Right lobe of liver (tissue), 6 donors: ENCODE measurements around the gene VAV3. TPM values are rescaled to one million over a fixed set of nuclear protein-coding genes. Genes with fewer than 3 reads are reported as not detected.

ENCODE experiments used
- ATAC-seq, 4 donors: fragments of 200-7000 bp; cut with Tn5 transposase; one replicate each; pipeline ENCODE4 v1.9.1; 2020; ENCODE audit warnings: mild to moderate bottlenecking in 4 of 4, moderate library complexity in 4 of 4
- DNase-seq, 3 donors: peaks; one replicate each; pipeline ENCODE4 v3.0.0-alpha.2; 2020
- H3K27ac ChIP-seq, 3 donors: fragments of 200-600 bp; one replicate each; pipeline ENCODE4 v1.8.0; 2022
- H3K27me3 ChIP-seq, 2 donors: fragments of 200-600 bp; one replicate each; pipeline ENCODE4 v1.8.0; 2022
- H3K36me3 ChIP-seq, 4 donors: fragments of 200-600 bp; sonication (generic) in 1 of 4; one replicate each; pipeline versions ENCODE4 v1.5.1 to v1.8.0; 2017 to 2022; ENCODE audit warnings: control low read depth in 1 of 4
- H3K4me1 ChIP-seq, 4 donors: fragments of 200-600 bp; sonication (generic) in 1 of 4; one replicate each; pipeline versions ENCODE4 v1.5.1 to v1.8.0; 2017 to 2022; ENCODE audit warnings: control low read depth in 1 of 4
- H3K4me3 ChIP-seq, 3 donors: fragments of 200-600 bp; one replicate each; pipeline ENCODE4 v1.8.0; 2022
- H3K9me3 ChIP-seq, 4 donors: fragments of 200-600 bp; sonication (generic) in 1 of 4; one replicate each; pipeline versions ENCODE4 v1.5.1 to v1.8.0; 2017 to 2022; ENCODE audit warnings: control low read depth in 1 of 4
- POLR2A ChIP-seq: fragments of 450-650 bp; IDR thresholded peaks from one replicate; pipeline ENCODE4 v1.6.1; 2017; ENCODE audit warnings: antibody characterized with exemption, mild to moderate bottlenecking
- WGBS: methylation state at CpG from one replicate; pipeline ENCODE4 v1.1.6; 2018; ENCODE audit warnings: low coverage, low lambda C conversion rate; ENCODE audit not compliant: insufficient coverage; ENCODE audit errors: missing lambda C conversion rate; 5-methylcytosine and 5-hydroxymethylcytosine counted together
- intact Hi-C, 2 donors: fragments of 100-400 bp; cut with DNase I; formaldehyde crosslinking; loops; one replicate each; pipeline versions ENCODE4 v1.11.2 to v1.14.1; 2022
- total RNA-seq, 6 experiments: library from RNA; depleted of rRNA in 2 of 6; stranded (reverse); fragments of >200 nt in 2 of 6; fragmentation: NEBNext Ultra II Directional in 3 of 6; extraction: Animal tissue kit (Norgen Biotek cat#: 25700) in 3 of 6; gene quantifications; one replicate each; pipeline versions ENCODE4 v1.1.0 to v1.2.4, GENCODE V29; 2016 to 2023
- TF ChIP-seq, protein P1 (sequence below), 4 donors: fragments of 200-600 bp in 3 of 4; fragments of 450-650 bp in 1 of 4; IDR thresholded peaks; one replicate each; pipeline versions ENCODE4 v1.5.1 to v1.8.0; 2016 to 2022; ENCODE audit warnings: antibody characterized with exemption in 4 of 4, mild to moderate bottlenecking in 2 of 4
- donor health status: DM: no; HTN: yes; CAD: no.
- donor health status: DM: no; HTN: no; CAD: no.
- donor health status: DM: no; HTN: no; CAD: no.
- donor health status: DM: no; HTN: yes; CAD: no.
- donor health status: DM: no; HTN: yes; CAD: no.

Gene VAV3
- total RNA-seq, 6 experiments from 2014 or later = 0.77 to 3.6 (median 1.5) TPM

DNA sequence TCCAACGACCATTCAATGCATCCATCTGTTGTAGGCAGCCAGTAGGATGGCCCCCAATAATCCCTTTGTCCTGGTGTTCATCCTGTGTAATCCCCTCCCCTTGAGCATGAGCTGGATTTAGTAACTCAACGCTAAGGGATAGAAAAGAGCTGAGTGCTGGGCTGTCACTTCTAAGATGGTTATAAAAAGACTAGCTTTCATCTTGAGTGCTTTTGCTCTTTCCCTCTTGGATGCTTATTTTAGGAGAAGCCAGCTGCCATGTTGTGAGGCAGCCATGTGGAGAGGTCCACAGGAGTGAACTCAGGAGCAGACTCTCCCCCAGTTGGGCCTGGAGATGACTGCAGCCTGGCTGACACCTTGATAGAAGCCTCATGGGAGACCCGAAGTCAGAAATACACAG lies 401.5 kb downstream of the VAV3 start:
- Histone ChIP-seq H3K36me3 (no peaks in the 10 kb centered on the region), H3K27ac (no peak overlapping the region), H3K4me3 (no peak overlapping the region), H3K4me1 (no peaks in the 10 kb centered on the region), H3K27me3 (no peaks in the 10 kb centered on the region), H3K9me3 (no peaks in the 10 kb centered on the region)
- intact Hi-C loops = no loop called here
- ATAC-seq (no peak), DNase-seq (no peak)
- WGBS = 44% methylated on average over 3 of the region's 3 CpGs
- TF ChIP-seq, protein P1, sequence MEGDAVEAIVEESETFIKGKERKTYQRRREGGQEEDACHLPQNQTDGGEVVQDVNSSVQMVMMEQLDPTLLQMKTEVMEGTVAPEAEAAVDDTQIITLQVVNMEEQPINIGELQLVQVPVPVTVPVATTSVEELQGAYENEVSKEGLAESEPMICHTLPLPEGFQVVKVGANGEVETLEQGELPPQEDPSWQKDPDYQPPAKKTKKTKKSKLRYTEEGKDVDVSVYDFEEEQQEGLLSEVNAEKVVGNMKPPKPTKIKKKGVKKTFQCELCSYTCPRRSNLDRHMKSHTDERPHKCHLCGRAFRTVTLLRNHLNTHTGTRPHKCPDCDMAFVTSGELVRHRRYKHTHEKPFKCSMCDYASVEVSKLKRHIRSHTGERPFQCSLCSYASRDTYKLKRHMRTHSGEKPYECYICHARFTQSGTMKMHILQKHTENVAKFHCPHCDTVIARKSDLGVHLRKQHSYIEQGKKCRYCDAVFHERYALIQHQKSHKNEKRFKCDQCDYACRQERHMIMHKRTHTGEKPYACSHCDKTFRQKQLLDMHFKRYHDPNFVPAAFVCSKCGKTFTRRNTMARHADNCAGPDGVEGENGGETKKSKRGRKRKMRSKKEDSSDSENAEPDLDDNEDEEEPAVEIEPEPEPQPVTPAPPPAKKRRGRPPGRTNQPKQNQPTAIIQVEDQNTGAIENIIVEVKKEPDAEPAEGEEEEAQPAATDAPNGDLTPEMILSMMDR (IDR thresholded peaks at IDR 0.05) = no peak
- no peak for TF ChIP-seq POLR2A

DNA sequence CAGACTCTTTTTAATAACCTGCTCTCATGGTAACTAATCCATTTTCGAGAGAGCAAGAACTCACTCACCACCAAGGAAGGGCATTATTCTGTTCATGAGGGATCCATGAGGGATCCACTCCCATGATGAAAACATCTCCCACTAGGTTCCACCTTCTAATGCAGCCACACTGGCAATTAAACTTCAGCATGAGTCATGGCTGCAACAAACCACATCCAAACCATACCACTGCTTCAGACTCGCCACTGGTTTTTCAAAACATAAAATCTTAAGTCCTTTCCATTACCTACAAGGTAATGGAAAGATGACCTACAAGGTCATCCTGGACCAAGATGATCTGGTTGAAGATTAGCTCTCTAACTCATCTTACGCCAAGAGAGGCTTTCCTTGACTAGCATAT lies 405.1 kb downstream of the VAV3 start:
- Histone ChIP-seq H3K9me3 (no peaks in the 10 kb centered on the region), H3K27ac (no peak overlapping the region), H3K4me3 (no peak overlapping the region), H3K27me3 (no peaks in the 10 kb centered on the region), H3K36me3 (no peaks in the 10 kb centered on the region), H3K4me1 (no peaks in the 10 kb centered on the region)
- DNase-seq = no peak
- intact Hi-C loops = no loop called here
- no peak for ATAC-seq
- WGBS = 77% methylated on average over 3 of the region's 3 CpGs
- TF ChIP-seq, protein P1 (IDR thresholded peaks at IDR 0.05) = no peak
- TF ChIP-seq POLR2A = no peak

DNA sequence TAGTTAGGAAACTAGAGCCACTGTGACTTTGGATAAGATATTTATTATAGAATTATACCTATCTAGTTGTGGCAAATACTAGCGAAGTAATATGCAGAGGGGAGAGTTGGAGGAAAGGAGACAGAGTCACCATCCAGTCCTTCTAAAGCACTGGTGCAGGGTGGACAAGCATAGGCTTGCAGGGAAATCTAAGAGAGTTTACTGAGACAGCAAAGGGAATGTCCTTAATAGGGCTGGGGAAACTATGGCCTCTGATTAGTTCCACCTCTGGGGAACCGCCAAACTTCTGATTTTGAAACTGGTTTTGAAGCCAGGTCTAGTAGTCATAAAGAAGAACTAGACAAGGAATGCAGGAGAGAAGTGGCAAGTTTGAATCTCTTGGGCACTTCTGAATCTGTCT lies 407.9 kb downstream of the VAV3 start:
- no peak for ATAC-seq
- Histone ChIP-seq H3K9me3 (no peaks in the 10 kb centered on the region), H3K27me3 (no peaks in the 10 kb centered on the region), H3K4me3 (no peak overlapping the region), H3K4me1 (no peaks in the 10 kb centered on the region), H3K27ac (no peak overlapping the region), H3K36me3 (no peaks in the 10 kb centered on the region)
- no peak for DNase-seq
- TF ChIP-seq POLR2A = no peak
- TF ChIP-seq, protein P1 (IDR thresholded peaks at IDR 0.05) = no peak
- intact Hi-C loops = no loop called here
- 47% methylated on average over 2 of the region's 2 CpGs for WGBS

DNA sequence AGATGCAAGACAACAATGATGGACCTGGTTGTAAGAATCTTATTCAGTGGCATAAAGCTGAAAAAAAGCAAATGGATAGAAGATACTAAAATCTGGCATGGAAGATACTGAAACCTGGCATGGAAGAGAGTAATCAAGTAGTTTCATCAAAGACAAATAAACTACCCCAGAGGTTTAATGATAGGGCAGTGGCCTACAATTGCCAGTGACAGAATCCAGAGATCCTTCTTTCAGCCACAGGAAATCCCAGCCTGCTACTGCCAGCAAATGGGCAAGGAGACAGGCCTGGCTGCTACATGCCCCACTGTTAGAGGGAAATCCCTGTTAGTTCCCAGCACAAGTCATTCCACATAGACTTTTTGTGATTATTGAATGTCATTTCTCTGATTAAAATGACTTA lies 409.4 kb downstream of the VAV3 start:
- DNase-seq (no peak), ATAC-seq (no peak)
- intact Hi-C loops = no loop called here
- Histone ChIP-seq H3K4me1 (no peaks in the 10 kb centered on the region), H3K4me3 (no peak overlapping the region), H3K27me3 (no peaks in the 10 kb centered on the region), H3K9me3 (no peaks in the 10 kb centered on the region), H3K36me3 (no peaks in the 10 kb centered on the region), H3K27ac (no peak overlapping the region)
- TF ChIP-seq, protein P1 (IDR thresholded peaks at IDR 0.05) = no peak
- TF ChIP-seq POLR2A = no peak

DNA sequence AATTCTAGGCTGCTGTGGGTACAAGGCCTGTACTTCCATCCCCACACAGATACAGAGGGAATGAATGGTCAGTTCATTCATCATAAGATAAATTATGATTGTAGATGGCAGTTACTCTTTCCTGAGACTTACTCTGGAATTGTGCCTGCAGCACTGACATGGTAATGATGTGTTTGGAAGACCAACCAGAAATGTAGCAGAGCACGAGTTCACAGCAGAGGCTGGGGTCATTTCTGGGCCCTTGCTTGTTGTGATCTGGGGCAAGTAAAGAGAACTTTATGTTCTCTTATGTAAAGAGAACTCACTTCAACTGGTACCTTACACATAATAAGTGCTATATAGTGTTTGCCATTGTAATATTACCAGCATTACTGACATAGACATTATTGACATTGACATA lies 412.2 kb downstream of the VAV3 start:
- Histone ChIP-seq H3K27me3 (no peaks in the 10 kb centered on the region), H3K4me3 (no peak overlapping the region), H3K9me3 (no peaks in the 10 kb centered on the region), H3K4me1 (no peaks in the 10 kb centered on the region), H3K27ac (no peak overlapping the region), H3K36me3 (no peaks in the 10 kb centered on the region)
- DNase-seq = no peak
- 36% methylated on average over 1 of the region's 1 CpG for WGBS
- intact Hi-C loops = no loop called here
- no peak for TF ChIP-seq POLR2A
- TF ChIP-seq, protein P1 (IDR thresholded peaks at IDR 0.05) = no peak
- ATAC-seq = no peak
